A549 (cell line): ENCODE results near the gene NECTIN4. TPM values are rescaled to one million over a fixed set of nuclear protein-coding genes. Genes with fewer than 3 reads are reported as not detected.

Experiments used
- ATAC-seq, 2 experiments: fragments of 200-7000 bp in 1 of 2; fragments of >200 bp in 1 of 2; cut with Nextera tagmentation in 1 of 2; cut with Tn5 transposase in 1 of 2; 3 replicates each; pipeline versions ENCODE4 v1.8.0 to v1.9.1; 2018 to 2020; ENCODE audit warnings: mild to moderate bottlenecking in 1 of 2, moderate library complexity in 1 of 2
- CTCF ChIA-PET: fragments of 300-600 bp; sonication (Branson Sonifier 250); formaldehyde crosslinking; extraction: SDS; loops from one replicate; lab custom pipeline; 2021; ENCODE audit warnings: antibody characterized with exemption, inconsistent platforms; lab: Yijun Ruan, JAX
- POLR2A ChIA-PET: fragments of 350-600 bp; formaldehyde crosslinking; extraction: SDS; loops from one replicate; lab custom pipeline; 2021; ENCODE audit warnings: antibody characterized with exemption, inconsistent platforms; lab: Yijun Ruan, JAX
- DNase-seq, 2 experiments: peaks; one replicate each; pipeline versions ENCODE4 v3.0.0 to v3.0.0-alpha.2; 2011 to 2016; ENCODE audit warnings: low read depth in 1 of 2, low spot score in 1 of 2
- FAIRE-seq: peaks from 2 replicates; lab custom pipeline; 2011; peaks lifted over from hg19 to GRCh38; lab: Jason Lieb, UNC
- H3K27ac ChIP-seq, 2 experiments: fragments of >200 bp; sonication (Bioruptor Twin); formaldehyde crosslinking; 3 replicates each; pipeline ENCODE4 v1.5.1; 2016 to 2017
- H3K4me1 ChIP-seq: fragments of >200 bp; sonication (Bioruptor Twin); formaldehyde crosslinking; 3 replicates; pipeline ENCODE4 v1.6.1; 2016
- H3K4me2 ChIP-seq: fragments of >200 bp; sonication (Bioruptor Twin); formaldehyde crosslinking; 3 replicates; pipeline ENCODE4 v1.6.1; 2016
- H3K4me3 ChIP-seq: fragments of >200 bp; sonication (Bioruptor Twin); formaldehyde crosslinking; 3 replicates; pipeline ENCODE4 v1.5.1; 2016
- H3K9me3 ChIP-seq: fragments of >200 bp; sonication (Bioruptor Twin); formaldehyde crosslinking; 3 replicates; pipeline ENCODE4 v1.6.1; 2016
- CBX8 ChIP-seq: fragments of 200-600 bp; sonication (generic); IDR thresholded peaks from 2 replicates; pipeline ENCODE4 v1.6.1; 2016
- CEBPB ChIP-seq, 2 experiments: fragments of >200 bp in 1 of 2; sonication (Bioruptor Twin) in 1 of 2; formaldehyde crosslinking in 1 of 2; IDR thresholded peaks; 2 replicates each; pipeline ENCODE4 v1.6.1; 2012 to 2016
- CHD2 ChIP-seq: fragments of 150-350 bp; IDR thresholded peaks from 2 replicates; pipeline ENCODE4 v1.6.1; 2014; ENCODE audit warnings: low read length; ENCODE audit not compliant: partially characterized antibody
- EHF ChIP-seq: fragments of 250-450 bp; sonication (Bioruptor Pico); IDR thresholded peaks from 2 replicates; pipeline ENCODE4 v1.5.0; 2020; ENCODE audit warnings: mild to moderate bottlenecking
- EHMT2 ChIP-seq: fragments of 200-600 bp; sonication (generic); IDR thresholded peaks from 2 replicates; pipeline ENCODE4 v1.6.1; 2016; ENCODE audit warnings: antibody characterized with exemption, low read depth, mild to moderate bottlenecking, moderate library complexity
- EP300 ChIP-seq, 2 experiments: fragments of >200 bp; sonication (Bioruptor Twin); formaldehyde crosslinking; IDR thresholded peaks; 2 replicates in 1 of 2; 3 replicates in 1 of 2; pipeline ENCODE4 v1.6.1; 2016 to 2017
- FOSB ChIP-seq: fragments of 250-450 bp; sonication (Bioruptor Pico); IDR thresholded peaks from 2 replicates; pipeline ENCODE4 v1.5.0; 2020; ENCODE audit warnings: mild to moderate bottlenecking, moderate library complexity
- FOSL2 ChIP-seq, 2 experiments: fragments of 450-650 bp in 1 of 2; fragments of >200 bp in 1 of 2; sonication (Bioruptor Twin) in 1 of 2; formaldehyde crosslinking; IDR thresholded peaks; 2 replicates each; pipeline versions ENCODE4 v1.5.0 to v1.6.1; 2016 to 2020; ENCODE audit warnings: mild to moderate bottlenecking in 1 of 2, moderate library complexity in 1 of 2
- FOXS1 ChIP-seq: fragments of 250-450 bp; sonication (Bioruptor Pico); IDR thresholded peaks from 2 replicates; pipeline ENCODE4 v1.5.0; 2020; ENCODE audit warnings: mild to moderate bottlenecking, moderate library complexity
- HDAC2 ChIP-seq: fragments of 200-600 bp; sonication (generic); IDR thresholded peaks from 2 replicates; pipeline ENCODE4 v1.6.1; 2016
- JUN ChIP-seq, 2 experiments: fragments of >200 bp; sonication (Bioruptor Twin); formaldehyde crosslinking; IDR thresholded peaks; 2 replicates in 1 of 2; 3 replicates in 1 of 2; pipeline ENCODE4 v1.6.1; 2016 to 2017
- NFE2L2 ChIP-seq: fragments of 150-350 bp; conservative IDR thresholded peaks from 2 replicates; pipeline ENCODE4 v1.6.1; 2014; ENCODE audit warnings: low read length
- NPAS2 ChIP-seq: fragments of 250-450 bp; sonication (Bioruptor Pico); IDR thresholded peaks from 2 replicates; pipeline ENCODE4 v1.8.0; 2022; ENCODE audit warnings: mild to moderate bottlenecking, moderate library complexity, borderline replicate concordance
- POLR2A ChIP-seq: IDR thresholded peaks from 2 replicates; pipeline ENCODE4 v1.6.1; 2012; ENCODE audit warnings: mild to moderate bottlenecking, low read length
- POLR2AphosphoS2 ChIP-seq: conservative IDR thresholded peaks from 2 replicates; pipeline ENCODE4 v1.6.1; 2012; ENCODE audit warnings: low read length, improper control_type of control experiment, inconsistent platforms
- RARB ChIP-seq: fragments of 250-450 bp; sonication (Bioruptor Pico); IDR thresholded peaks from 2 replicates; pipeline ENCODE4 v1.8.0; 2021; ENCODE audit warnings: mild to moderate bottlenecking, moderate library complexity
- TFCP2L1 ChIP-seq: fragments of 250-450 bp; sonication (Bioruptor Pico); IDR thresholded peaks from 2 replicates; pipeline ENCODE4 v1.5.0; 2021; ENCODE audit warnings: mild to moderate bottlenecking
- ZNF302 ChIP-seq: fragments of 250-450 bp; sonication (Bioruptor Pico); IDR thresholded peaks from 2 replicates; pipeline ENCODE4 v1.9.0; 2021; ENCODE audit warnings: inconsistent platforms, mild to moderate bottlenecking, moderate library complexity
- ZSCAN20 ChIP-seq: fragments of 250-450 bp; sonication (Bioruptor Pico); IDR thresholded peaks from 2 replicates; pipeline ENCODE4 v1.8.0; 2022; ENCODE audit warnings: mild to moderate bottlenecking, moderate library complexity
- WGBS: methylation state at CpG from one replicate; pipeline ENCODE4 v1.1.6; 2017; ENCODE audit errors: missing lambda C conversion rate; 5-methylcytosine and 5-hydroxymethylcytosine counted together
- polyA plus RNA-seq, 4 experiments: library from polyadenylated mRNA; depleted of rRNA in 3 of 4; stranded (reverse); fragments of >200 nt; fragmentation: RNase III in 1 of 4; extraction: RNeasy Plus Mini Kit Qiagen cat#74134 plus additional on column Dnase treatment in 1 of 4; gene quantifications; 2 replicates in 3 of 4; 3 replicates in 1 of 4; pipeline ENCODE4 v1.2.3, GENCODE V29; 2011 to 2017
- TF ChIP-seq, protein P1 (sequence below): IDR thresholded peaks from 2 replicates; pipeline ENCODE4 v1.6.1; 2012
- TF ChIP-seq, protein P2 (sequence below): IDR thresholded peaks from 2 replicates; pipeline ENCODE4 v1.6.1; 2012
- TF ChIP-seq, protein P3 (sequence below): fragments of >200 bp; sonication (Bioruptor Twin); formaldehyde crosslinking; IDR thresholded peaks from 2 replicates; pipeline ENCODE4 v1.6.1; 2016
- TF ChIP-seq, protein P4 (sequence below): IDR thresholded peaks from 2 replicates; pipeline ENCODE4 v1.6.1; 2012; ENCODE audit warnings: low read depth, borderline replicate concordance

The NECTIN4 gene
- polyA plus RNA-seq, 2 of the 4 experiments (the other 2 are of a cell fraction): 1.5 to 4.3 TPM

DNA sequence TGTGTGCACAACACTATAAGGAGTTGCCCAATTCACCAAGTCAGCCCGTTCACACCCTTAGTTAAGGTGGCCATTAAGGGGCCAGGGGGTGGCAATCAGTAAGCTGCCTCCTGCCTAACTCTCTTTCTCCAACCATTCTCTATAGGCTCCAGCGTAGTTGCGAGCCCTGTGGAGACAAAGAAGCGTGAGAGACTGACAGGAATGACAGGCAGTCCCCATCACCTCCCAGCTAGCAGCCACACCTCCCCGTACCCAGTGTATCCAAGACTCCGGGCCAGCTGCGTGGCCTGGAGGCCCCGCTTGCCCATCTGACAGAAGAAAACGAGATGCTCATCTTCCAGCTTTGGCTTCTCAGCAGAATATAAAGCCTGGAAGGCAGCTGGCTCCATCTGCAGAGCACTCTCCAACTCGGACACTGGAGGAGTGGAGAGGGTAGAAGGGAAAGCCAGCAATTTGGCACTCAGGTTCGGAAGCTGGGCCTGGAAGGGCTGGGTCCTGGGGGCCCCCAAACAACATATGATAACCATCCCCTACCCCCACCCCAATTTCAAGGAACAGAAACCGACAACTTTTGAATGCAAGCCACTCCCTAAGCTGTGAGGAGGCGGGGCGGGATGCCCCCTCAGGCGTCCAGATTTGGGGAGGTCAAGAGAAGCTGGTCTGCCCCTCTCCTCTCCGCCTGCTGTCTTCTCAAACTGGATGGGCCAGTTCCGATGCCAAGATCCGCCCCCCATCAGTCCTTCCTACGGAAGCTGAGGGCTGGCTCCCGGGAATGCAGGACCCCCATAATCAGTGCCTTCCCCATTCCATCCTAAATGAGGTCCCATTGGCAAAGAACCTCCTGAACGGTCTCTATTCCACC lies 51.5 kb downstream of the NECTIN4 start:
- Histone ChIP-seq H3K4me2 (no peak overlapping the region), H3K4me1 (no peaks in the 10 kb centered on the region)
- WGBS: 86% methylated on average over 21 of the region's 21 CpGs
- no peak for FAIRE-seq
- TF ChIP-seq EHF (CRISPR knock-in tag): no peak
- TF ChIP-seq, all 56 proteins: peak for 0
- H3K9me3 ChIP-seq: no peaks in the 10 kb centered on the region
- ATAC-seq (no peak), DNase-seq (no peak)
- ChIA-PET CTCF (interaction anchor here (0.5 to 2.0 kb wide), 6 partner anchors 33 to 234 kb away, joined by 3 to 10 read pairs (median 3); partner anchors contain the start of gene KLHDC9), POLR2A (interaction anchor here (1.3 kb wide), 1 partner anchor 17 kb away, joined by 5 read pairs; the partner anchor contains the start of gene F11R)
- H3K27ac ChIP-seq: no peak overlapping the region
- no peak overlapping the region for H3K4me3 ChIP-seq

DNA sequence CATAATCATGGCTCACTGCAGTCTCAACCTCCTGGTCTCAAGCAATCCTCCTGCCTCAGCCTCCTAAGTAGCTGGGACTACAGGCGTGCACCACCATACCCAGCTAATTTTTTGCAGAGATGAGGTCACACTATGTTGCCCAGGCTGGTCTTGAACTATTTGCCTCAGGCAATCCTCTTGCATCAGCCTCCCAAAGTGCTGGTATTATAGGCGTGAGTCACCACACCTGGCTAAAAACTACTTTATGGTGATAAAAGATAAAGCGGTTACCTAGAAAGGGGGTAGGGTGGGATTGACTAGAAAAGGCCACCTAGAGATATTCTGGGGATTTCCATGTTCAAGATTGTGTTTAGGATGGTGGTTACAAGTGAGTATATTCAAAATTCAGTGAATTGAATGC lies 55.6 kb downstream of the NECTIN4 start:
- TF ChIP-seq CHD2 (no peak), POLR2A (no peak), CEBPB (IDR thresholded peaks at IDR 0.05) (no peak), NFE2L2 (no peak), TFCP2L1 (CRISPR knock-in tag) (no peak), EHMT2 (no peak), HDAC2 (no peak), FOSB (no peak), ZSCAN20 (CRISPR knock-in tag) (no peak), CBX8 (no peak), JUN (IDR thresholded peaks at IDR 0.05) (no peak), NPAS2 (CRISPR knock-in tag) (no peak)
- TF ChIP-seq, protein P1, sequence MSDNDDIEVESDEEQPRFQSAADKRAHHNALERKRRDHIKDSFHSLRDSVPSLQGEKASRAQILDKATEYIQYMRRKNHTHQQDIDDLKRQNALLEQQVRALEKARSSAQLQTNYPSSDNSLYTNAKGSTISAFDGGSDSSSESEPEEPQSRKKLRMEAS: no peak
- TF ChIP-seq, protein P2, sequence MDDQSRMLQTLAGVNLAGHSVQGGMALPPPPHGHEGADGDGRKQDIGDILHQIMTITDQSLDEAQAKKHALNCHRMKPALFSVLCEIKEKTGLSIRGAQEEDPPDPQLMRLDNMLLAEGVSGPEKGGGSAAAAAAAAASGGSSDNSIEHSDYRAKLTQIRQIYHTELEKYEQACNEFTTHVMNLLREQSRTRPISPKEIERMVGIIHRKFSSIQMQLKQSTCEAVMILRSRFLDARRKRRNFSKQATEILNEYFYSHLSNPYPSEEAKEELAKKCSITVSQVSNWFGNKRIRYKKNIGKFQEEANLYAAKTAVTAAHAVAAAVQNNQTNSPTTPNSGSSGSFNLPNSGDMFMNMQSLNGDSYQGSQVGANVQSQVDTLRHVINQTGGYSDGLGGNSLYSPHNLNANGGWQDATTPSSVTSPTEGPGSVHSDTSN: no peak
- TF ChIP-seq, protein P3, sequence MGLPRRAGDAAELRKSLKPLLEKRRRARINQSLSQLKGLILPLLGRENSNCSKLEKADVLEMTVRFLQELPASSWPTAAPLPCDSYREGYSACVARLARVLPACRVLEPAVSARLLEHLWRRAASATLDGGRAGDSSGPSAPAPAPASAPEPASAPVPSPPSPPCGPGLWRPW: no peak
- TF ChIP-seq, protein P4, sequence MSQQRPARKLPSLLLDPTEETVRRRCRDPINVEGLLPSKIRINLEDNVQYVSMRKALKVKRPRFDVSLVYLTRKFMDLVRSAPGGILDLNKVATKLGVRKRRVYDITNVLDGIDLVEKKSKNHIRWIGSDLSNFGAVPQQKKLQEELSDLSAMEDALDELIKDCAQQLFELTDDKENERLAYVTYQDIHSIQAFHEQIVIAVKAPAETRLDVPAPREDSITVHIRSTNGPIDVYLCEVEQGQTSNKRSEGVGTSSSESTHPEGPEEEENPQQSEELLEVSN: no peak
- TF ChIP-seq, all 56 proteins: peak for 0
- no peaks in the 10 kb centered on the region for H3K9me3 ChIP-seq
- no peak overlapping the region for H3K27ac ChIP-seq
- DNase-seq (no peak), FAIRE-seq (no peak), ATAC-seq (no peak)
- no peak overlapping the region for H3K4me2 ChIP-seq
- POLR2A ChIA-PET: interaction anchor here (0.6 to 0.7 kb wide), 2 partner anchors 15 to 318 kb away, joined by 4 to 6 read pairs; no protein-coding TSS in a partner anchor
- no peaks in the 10 kb centered on the region for H3K4me1 ChIP-seq
- WGBS: 80% methylated on average over 3 of the region's 3 CpGs
- no peak overlapping the region for H3K4me3 ChIP-seq
- CTCF ChIA-PET: interaction anchor here (0.7 to 3.2 kb wide), 3 partner anchors 8 to 64 kb away, joined by 5 to 11 read pairs (median 9); partner anchors contain the start of gene KLHDC9

DNA sequence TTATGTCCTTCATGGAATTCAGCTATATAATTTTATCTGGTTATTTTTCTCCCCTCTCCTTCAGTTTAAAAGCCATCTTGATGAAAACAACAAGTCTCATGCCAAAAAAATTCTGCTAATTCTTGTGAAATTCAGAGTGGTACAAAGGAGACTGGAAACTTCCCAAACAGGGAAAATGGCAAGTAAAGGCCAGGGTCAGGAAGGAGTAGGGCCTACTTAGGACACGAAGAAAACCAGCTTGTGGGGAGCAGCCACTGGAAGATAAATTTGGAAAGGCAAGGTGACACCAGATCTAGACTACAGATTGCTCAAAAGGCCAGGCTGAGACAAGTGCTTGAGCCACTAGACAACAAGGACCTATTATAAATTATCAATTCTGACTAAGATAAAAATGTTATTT lies 56.9 kb downstream of the NECTIN4 start:
- FAIRE-seq (no peak), ATAC-seq (no peak), DNase-seq (no peak)
- no peak overlapping the region for H3K4me3 ChIP-seq
- H3K9me3 ChIP-seq: no peaks in the 10 kb centered on the region
- TF ChIP-seq CHD2: no peak
- no peak for TF ChIP-seq FOSL2 (IDR thresholded peaks at IDR 0.05)
- no peak for TF ChIP-seq FOSL2 (CRISPR knock-in tag; IDR thresholded peaks at IDR 0.05)
- no peak for TF ChIP-seq EP300 (IDR thresholded peaks at IDR 0.05)
- TF ChIP-seq FOXS1 (CRISPR knock-in tag): no peak
- TF ChIP-seq POLR2AphosphoS2: no peak
- no peak for TF ChIP-seq ZNF302 (CRISPR knock-in tag)
- no peak for TF ChIP-seq RARB (CRISPR knock-in tag)
- H3K4me1 ChIP-seq: no peaks in the 10 kb centered on the region
- ChIA-PET POLR2A (no interaction called here), CTCF (interaction anchor here (0.9 to 3.2 kb wide), 4 partner anchors 9 to 65 kb away, joined by 3 to 11 read pairs (median 6); partner anchors contain the start of genes KLHDC9 and USF1)
- WGBS: 70% methylated on average over 1 of the region's 1 CpG
- no peak overlapping the region for H3K4me2 ChIP-seq
- no peak overlapping the region for H3K27ac ChIP-seq
